ENCODE measurements around the gene TTC1. TPM values are rescaled to one million over a fixed set of nuclear protein-coding genes. Genes with fewer than 3 reads are reported as not detected.

TTC1 gene
- polyA plus RNA-seq, 1 experiment: 23.2 TPM

- no peak for TF ChIP-seq CTCF (IDR thresholded peaks at IDR 0.05; ENCODE audit: insufficient read depth, low read depth, low read length)
- H3K27me3 ChIP-seq (ENCODE audit: control insufficient read depth, insufficient read depth, low read length): no peaks in the 10 kb centered on the region
- no peak for DNase-seq (ENCODE audit: low read depth)
- ChIA-PET POLR2A (no interaction called here), CTCF (no interaction called here)
- H3K36me3 ChIP-seq (ENCODE audit: control insufficient read depth, insufficient read depth, low read length): peaks cover 5% of the 10 kb centered on the region
- no peak overlapping the region for H3K4me3 ChIP-seq (ENCODE audit: low read depth, low read length)
These were observed 38.5 kb downstream of the TTC1 start for GRCh38 chr5:160047423-160047822.

GRCh38 chr5:160048131-160048530 lies 39.2 kb downstream of the TTC1 start:
- ChIA-PET CTCF (no interaction called here), POLR2A (no interaction called here)
- H3K27me3 ChIP-seq (ENCODE audit: control insufficient read depth, insufficient read depth, low read length): no peaks in the 10 kb centered on the region
- no peak overlapping the region for H3K4me3 ChIP-seq (ENCODE audit: low read depth, low read length)
- no peak for DNase-seq (ENCODE audit: low read depth)
- TF ChIP-seq CTCF (IDR thresholded peaks at IDR 0.05; ENCODE audit: insufficient read depth, low read depth, low read length): no peak
- H3K36me3 ChIP-seq (ENCODE audit: control insufficient read depth, insufficient read depth, low read length): peaks cover 5% of the 10 kb centered on the region

GRCh38 chr5:160049099-160049498 lies 40.2 kb downstream of the TTC1 start:
- POLR2A ChIA-PET: no interaction called here
- Histone ChIP-seq H3K27me3 (ENCODE audit: control insufficient read depth, insufficient read depth, low read length) (no peaks in the 10 kb centered on the region), H3K36me3 (ENCODE audit: control insufficient read depth, insufficient read depth, low read length) (peaks cover 5% of the 10 kb centered on the region), H3K4me3 (ENCODE audit: low read depth, low read length) (no peak overlapping the region)
- no peak for DNase-seq (ENCODE audit: low read depth)
- CTCF ChIA-PET: interaction anchor here (1.0 to 1.8 kb wide), 3 partner anchors 10 to 32 kb away, joined by 3 to 6 read pairs (median 3); no protein-coding TSS in a partner anchor
- no peak for TF ChIP-seq CTCF (IDR thresholded peaks at IDR 0.05; ENCODE audit: insufficient read depth, low read depth, low read length)

- DNase-seq (ENCODE audit: low read depth): no peak
- POLR2A ChIA-PET: no interaction called here
- H3K36me3 ChIP-seq (ENCODE audit: control insufficient read depth, insufficient read depth, low read length): peaks cover 4% of the 10 kb centered on the region
These were observed 45.1 kb downstream of the TTC1 start for GRCh38 chr5:160054047-160054446.

GRCh38 chr5:160054831-160055230 lies 45.9 kb downstream of the TTC1 start:
- Histone ChIP-seq H3K27me3 (ENCODE audit: control insufficient read depth, insufficient read depth, low read length) (no peaks in the 10 kb centered on the region), H3K4me3 (ENCODE audit: low read depth, low read length) (no peak overlapping the region), H3K36me3 (ENCODE audit: control insufficient read depth, insufficient read depth, low read length) (peaks cover 4% of the 10 kb centered on the region)
- ChIA-PET CTCF (interaction anchor here (1.2 to 1.7 kb wide), 3 partner anchors 11 to 20 kb away, joined by 4 to 6 read pairs (median 4); no protein-coding TSS in a partner anchor), POLR2A (no interaction called here)
- no peak for TF ChIP-seq CTCF (IDR thresholded peaks at IDR 0.05; ENCODE audit: insufficient read depth, low read depth, low read length)
- DNase-seq (ENCODE audit: low read depth): no peak

More at GRCh38 chr5:160054047-160054446, 45.1 kb downstream of the TTC1 start:
- Histone ChIP-seq H3K27me3 (ENCODE audit: control insufficient read depth, insufficient read depth, low read length) (no peaks in the 10 kb centered on the region), H3K4me3 (ENCODE audit: low read depth, low read length) (no peak overlapping the region)
- TF ChIP-seq CTCF (IDR thresholded peaks at IDR 0.05; ENCODE audit: insufficient read depth, low read depth, low read length): no peak
- CTCF ChIA-PET: interaction anchor here (0.6 to 1.7 kb wide), 4 partner anchors 14 to 54 kb away, joined by 3 to 6 read pairs (median 5); no protein-coding TSS in a partner anchor

All from BJ (cell line).